K562 treated with DMSO at 1 percent for 24 hours (cell line): ENCODE results near the gene RHAG. TPM values are rescaled to one million over a fixed set of nuclear protein-coding genes. Genes with fewer than 3 reads are reported as not detected.

ENCODE experiments used
- total RNA-seq: library from RNA; unstranded; fragments of 300-600 nt; gene quantifications from 2 replicates; pipeline ENCODE4 v1.2.3, GENCODE V29; 2022; ENCODE audit warnings: low read depth; ENCODE audit not compliant: insufficient read depth

The RHAG gene
- 99.7 and 108 TPM in 2 replicates for total RNA-seq

GRCh38 chr6:49636713-49637349 is at the start of gene RHAG:
Gene RHAG, minus strand, starts transcription at chr6:49636839. Its CDS starts 27 bp downstream, at chr6:49636812.

Other genes starting within 250 kb of the RHAG start
- 11.0 and 13.8 TPM in 2 replicates for gene MMUT, start 173.6 kb downstream of the RHAG start, total RNA-seq
- 9.8 and 12.4 TPM in 2 replicates for gene CENPQ, start 173.5 kb downstream of the RHAG start, total RNA-seq
- gene GLYATL3, start 136.9 kb downstream of the RHAG start, total RNA-seq = not detected in 2 replicates
- not detected in 2 replicates for gene C6orf141, start 86.2 kb downstream of the RHAG start, total RNA-seq
- gene CRISP2, start 76.7 kb upstream of the RHAG start, total RNA-seq = not detected in 2 replicates
- 0.39 and 1.7 TPM in 2 replicates for gene CRISP3, start 107.5 kb upstream of the RHAG start, total RNA-seq
- not detected in 2 replicates for gene PGK2, start 150.4 kb upstream of the RHAG start, total RNA-seq
- not detected in 2 replicates for gene CRISP1, start 229.7 kb upstream of the RHAG start, total RNA-seq